Measurements from ENCODE around the gene RETREG3.

Gene RETREG3

GRCh38 chr17:42531455-42532354, 77.5 kb downstream of the RETREG3 start:
- no peak for DNase-seq (ENCODE audit: low read depth)
- H3K4me3 ChIP-seq (ENCODE audit: low read length), result peak overlapping the region; percentile 33
- TF ChIP-seq, protein P1, sequence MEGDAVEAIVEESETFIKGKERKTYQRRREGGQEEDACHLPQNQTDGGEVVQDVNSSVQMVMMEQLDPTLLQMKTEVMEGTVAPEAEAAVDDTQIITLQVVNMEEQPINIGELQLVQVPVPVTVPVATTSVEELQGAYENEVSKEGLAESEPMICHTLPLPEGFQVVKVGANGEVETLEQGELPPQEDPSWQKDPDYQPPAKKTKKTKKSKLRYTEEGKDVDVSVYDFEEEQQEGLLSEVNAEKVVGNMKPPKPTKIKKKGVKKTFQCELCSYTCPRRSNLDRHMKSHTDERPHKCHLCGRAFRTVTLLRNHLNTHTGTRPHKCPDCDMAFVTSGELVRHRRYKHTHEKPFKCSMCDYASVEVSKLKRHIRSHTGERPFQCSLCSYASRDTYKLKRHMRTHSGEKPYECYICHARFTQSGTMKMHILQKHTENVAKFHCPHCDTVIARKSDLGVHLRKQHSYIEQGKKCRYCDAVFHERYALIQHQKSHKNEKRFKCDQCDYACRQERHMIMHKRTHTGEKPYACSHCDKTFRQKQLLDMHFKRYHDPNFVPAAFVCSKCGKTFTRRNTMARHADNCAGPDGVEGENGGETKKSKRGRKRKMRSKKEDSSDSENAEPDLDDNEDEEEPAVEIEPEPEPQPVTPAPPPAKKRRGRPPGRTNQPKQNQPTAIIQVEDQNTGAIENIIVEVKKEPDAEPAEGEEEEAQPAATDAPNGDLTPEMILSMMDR (conservative IDR thresholded peaks at IDR 0.05; ENCODE audit: low read depth, low read length), result peak; percentile 43

DNA sequence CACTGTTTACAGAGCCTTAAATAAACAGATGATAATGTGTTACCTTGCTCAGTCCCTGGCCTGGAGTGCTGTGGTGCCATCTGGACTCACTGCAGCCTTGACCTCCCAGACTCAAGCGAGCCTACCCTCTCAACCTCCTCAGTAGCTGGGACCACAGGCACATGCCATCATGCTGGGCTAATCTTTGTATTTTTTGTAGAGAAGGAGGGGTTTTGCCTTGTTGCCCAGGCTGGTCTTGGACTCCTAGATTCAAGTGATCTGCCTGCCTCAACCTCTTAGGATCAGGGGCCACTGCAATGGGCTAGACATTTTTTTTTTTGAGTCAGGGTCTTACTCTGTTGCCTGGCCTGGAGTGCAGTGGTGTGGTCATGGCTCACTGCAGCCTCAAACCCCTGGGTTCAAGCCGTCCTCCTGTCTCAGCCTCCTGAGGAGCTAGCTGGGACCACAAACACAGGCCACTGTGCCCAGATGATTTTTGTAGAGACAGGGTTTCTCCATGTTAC, 78.2 kb downstream of the RETREG3 start:
- H3K4me3 ChIP-seq (ENCODE audit: low read length), result no peak overlapping the region
- no peak for DNase-seq (ENCODE audit: low read depth)
- TF ChIP-seq, protein P1 (conservative IDR thresholded peaks at IDR 0.05; ENCODE audit: low read depth, low read length), result no peak

Data from retinal pigment epithelial cell (primary cell).